Esophagus mucosa (tissue), 1 donor: ENCODE data around the gene HOXC6. TPM values are rescaled to one million over a fixed set of nuclear protein-coding genes. Genes with fewer than 3 reads are reported as not detected.
A peak's percentile ranks its signal among the peaks of the same experiment; 100 is the strongest.

Experiments used
- ATAC-seq: fragments of 200-7000 bp; cut with Tn5 transposase; one replicate; pipeline ENCODE4 v1.9.1; 2020
- total RNA-seq: library from RNA; stranded (reverse); gene quantifications from one replicate; pipeline ENCODE4 v1.2.4, GENCODE V29; 2023
- donor health status: DM: yes; HTN: yes; CAD: no.

The HOXC6 gene
- 1.6 TPM for total RNA-seq

DNA sequence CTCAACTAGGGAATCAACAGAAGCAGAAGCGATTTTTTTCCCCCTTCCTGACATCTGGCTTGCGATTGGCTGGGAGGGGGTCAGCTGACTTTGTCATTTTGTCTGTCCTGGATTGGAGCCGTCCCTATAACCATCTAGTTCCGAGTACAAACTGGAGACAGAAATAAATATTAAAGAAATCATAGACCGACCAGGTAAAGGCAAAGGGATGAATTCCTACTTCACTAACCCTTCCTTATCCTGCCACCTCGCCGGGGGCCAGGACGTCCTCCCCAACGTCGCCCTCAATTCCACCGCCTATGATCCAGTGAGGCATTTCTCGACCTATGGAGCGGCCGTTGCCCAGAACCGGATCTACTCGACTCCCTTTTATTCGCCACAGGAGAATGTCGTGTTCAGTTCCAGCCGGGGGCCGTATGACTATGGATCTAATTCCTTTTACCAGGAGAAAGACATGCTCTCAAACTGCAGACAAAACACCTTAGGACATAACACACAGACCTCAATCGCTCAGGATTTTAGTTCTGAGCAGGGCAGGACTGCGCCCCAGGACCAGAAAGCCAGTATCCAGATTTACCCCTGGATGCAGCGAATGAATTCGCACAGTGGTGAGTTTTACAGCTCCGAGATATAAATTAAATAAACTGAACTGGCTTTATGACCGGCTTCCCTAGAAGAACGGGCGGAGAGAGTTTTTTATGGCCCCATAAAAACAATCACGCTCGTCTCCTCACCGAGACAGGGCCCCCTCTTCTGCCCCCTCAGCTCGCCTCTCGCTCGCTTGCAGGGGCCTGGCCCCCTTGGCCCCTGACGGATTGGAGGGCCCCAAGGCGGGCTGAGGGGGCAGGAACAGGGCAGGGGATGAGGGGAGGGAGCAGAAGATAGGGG is at the start of gene HOXC6:
HOXC6 (plus strand) TSS at position 127 of the 888 bp plus-strand sequence; CDS start at position 209, 82 bp downstream.
- ATAC-seq = peak; percentile 37

DNA sequence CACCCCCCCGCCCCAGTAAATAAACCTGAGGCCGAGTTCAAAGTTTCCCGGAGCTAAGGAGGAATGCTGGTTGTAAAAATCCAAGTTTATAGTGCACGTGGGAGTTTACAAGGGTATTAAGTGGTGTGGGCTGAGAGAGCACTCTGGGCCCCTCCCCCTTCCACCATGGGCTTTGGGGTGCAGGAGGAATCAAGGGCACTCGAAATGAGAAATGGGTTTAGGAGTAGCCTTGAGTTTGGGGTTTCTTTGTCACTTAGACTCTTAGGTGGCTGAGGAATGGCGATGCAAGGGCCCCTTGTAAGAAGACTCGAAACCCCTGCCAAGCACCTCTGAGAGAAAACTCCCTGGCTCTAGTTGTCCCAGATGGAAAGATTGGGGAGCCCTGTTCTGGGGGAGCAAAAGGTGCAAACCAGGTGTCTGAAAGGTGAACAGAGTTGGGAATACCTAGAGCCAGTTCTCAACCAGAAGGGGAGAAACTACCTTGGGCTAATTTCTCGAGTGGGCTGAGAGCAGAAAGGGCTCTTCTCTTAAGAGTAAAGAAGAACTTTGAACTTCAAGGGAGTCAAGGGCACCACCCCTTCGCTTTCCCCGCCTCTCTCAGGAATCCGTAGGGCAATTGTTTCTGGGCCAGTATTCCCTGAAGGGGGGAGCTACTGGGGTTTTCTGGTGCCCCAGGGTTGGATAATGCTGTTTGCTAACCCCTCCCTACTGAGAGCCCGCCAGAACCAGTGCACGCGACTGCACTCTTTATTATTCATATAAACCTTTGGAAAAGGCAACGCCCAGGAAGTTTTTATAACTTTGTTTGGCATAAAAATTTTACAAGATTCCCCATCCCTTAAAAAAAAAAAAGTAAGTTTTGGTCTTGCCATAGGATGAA is 49.5 kb upstream of the HOXC6 start:
- no peak for ATAC-seq

DNA sequence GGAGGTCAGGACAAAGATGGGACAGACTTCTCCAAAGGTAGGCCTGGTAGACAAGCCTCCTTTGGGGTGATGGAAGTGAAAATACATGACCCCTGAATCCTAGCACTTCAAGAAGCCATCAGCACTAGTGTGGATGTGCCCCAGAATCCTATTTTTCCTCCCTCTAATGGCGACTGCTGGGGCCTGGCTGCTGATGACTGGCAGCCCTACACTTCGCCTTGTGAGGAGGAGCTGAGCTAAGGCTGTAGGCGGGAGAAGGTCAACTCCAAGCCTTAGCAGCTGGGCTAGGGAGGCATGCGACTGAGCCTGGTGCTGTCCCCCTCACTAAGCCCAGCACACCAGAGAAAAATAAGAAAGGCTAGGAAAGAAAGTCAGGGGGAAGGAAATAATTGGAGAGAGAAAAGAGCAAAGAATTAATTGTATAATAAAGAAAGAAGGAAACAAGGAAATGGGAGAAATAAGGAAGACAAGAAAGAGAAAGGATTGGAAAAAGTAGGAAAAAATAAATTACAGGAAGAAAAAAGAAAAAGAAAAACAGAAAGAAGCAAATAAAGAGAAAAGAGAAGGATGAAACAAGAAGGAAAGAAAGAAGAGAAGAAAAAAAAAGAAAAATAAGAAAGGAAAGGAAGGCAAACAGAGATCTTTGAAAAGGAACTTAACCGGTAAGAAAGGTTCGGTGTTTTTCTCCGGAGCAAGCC is 48.0 kb upstream of the HOXC6 start:
- no peak for ATAC-seq

DNA sequence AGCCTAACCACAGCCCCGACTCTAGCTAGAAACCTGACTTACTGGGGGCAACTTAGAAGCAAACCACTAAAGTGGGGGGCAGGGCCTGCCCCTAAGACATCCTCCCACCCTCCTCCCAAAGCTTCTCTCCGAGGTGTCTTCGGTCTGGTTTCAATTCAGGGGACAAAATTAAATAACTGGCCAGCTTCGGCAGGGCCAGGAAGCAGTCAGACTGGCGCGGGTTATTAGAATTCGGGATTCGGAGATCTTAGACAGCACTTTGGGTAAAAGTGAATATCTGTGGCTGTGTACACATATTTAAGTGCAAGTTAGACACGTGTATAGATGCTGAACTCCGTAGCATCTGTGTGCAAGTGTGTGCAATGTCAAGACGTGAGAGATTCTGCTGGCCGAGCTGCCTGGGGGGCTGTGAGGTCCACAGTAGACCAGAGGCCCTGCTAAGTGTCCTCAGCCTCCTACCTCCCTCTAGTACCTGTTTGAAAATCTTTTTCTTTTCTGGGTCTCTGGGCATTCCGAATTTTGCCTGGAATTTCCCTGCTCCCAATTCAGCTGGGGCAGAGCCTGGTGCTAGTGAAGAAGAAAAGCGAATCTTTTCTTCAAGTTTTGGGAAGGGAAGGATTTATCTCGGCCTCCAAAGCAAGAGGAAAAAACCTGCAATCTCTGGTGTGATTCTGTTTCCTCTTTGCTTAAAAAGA is 47.3 kb upstream of the HOXC6 start:
- ATAC-seq = no peak

DNA sequence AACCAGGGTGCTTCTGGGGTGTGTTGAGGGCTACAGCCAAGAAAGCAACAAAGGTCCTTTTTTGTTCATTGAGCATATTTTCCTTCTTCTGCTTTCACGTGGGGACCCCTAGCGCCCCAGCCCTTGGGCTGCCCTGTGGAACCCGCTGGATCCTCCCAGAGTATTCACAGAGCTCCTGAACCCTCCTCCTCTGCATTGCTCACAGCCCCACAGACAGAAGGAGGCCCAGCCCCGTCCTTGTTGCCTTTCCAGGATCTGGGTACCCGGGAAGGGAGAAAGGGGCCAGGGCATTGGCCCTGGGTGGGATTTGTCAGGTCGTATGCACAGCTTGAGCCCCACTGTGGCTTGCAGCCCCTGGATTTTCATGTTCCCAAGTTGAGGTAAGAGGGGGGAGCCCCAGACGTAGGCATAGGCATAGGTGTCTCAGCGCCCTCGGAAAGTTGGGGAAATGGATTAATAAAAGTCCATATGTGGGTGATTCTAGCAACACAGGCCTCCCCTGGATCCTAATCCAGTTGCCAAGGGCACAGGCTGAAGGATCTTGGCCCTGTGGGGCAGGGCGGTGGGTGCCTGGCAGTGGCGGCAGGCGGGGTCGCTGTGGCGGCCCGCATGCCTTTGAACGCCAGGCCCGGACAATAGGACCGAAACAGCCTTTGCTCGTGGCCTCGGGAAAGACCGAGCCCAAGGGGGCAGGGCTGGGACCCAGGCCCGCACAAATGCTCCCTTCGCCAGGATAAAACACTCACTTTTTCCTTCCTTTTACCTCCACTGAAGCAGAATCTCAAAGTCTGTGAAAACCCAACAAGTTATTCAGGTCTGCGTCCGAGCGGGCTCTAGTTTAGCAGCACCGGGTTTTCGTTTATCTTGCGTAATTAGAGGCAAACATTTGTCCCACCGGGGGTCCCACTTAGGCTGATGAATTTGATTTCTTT is 46.3 kb upstream of the HOXC6 start:
- ATAC-seq = no peak

DNA sequence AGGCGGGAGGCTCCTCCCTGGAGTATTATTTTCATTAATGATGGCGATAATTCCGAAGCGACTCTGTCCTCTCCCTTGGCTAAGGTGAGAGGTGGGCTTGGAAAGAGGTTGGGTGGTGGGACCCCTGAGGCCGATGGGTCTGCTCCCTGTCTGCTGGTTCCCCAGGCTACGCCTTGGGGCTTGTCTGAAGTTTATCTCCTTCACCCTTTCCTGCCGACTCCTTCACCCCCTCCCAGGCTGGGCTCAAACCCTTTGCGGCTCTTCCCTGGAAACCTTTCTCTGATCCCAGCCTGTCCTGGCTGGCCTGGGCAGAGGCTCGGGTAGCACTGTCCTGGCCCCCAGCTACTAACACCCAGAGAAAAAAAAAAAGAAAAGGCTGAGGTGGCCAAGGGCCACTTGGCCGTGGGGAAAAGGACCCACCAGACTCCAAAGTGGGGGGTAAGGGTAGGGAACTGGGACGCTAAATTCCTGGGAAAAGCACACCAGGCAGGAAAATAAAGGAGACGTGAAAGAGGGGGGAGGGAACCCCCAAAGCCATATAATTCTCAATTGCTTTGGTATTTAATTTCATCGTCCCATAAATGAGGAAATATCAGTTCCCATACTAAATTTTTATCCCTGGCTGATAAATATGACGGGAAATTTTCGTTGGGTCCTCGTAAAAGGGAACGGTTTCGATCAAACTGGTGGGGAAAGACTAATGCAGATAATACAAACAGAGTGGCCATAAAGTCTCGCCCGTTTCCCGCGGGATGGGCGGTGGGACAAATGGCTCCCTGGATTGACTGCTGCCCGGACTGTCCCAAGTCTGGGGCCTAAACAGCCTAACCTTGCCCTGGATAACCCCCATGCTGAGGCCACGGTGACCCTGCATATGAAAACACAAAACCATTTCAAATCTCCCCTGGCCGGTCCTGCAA is 45.3 kb upstream of the HOXC6 start:
- ATAC-seq = no peak

DNA sequence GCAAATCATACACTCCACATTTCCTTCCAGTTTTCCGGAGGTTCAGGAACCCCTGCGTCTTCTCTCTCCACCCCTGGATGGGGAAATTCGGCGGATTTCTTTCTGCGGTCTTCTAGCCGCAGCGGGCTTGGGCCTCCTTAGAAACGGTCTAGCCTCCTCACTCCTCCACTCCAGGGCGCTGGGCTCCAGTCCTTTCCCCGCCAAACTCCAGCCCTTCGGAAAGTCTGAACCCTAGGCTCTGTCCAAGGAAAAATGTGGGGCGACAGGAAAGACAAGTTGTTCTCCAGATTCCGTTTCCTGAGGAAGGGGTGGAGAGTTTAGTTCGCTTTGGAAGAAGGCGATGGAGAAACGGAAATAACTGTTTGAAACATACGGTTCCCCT is 44.7 kb upstream of the HOXC6 start:
- no peak for ATAC-seq

DNA sequence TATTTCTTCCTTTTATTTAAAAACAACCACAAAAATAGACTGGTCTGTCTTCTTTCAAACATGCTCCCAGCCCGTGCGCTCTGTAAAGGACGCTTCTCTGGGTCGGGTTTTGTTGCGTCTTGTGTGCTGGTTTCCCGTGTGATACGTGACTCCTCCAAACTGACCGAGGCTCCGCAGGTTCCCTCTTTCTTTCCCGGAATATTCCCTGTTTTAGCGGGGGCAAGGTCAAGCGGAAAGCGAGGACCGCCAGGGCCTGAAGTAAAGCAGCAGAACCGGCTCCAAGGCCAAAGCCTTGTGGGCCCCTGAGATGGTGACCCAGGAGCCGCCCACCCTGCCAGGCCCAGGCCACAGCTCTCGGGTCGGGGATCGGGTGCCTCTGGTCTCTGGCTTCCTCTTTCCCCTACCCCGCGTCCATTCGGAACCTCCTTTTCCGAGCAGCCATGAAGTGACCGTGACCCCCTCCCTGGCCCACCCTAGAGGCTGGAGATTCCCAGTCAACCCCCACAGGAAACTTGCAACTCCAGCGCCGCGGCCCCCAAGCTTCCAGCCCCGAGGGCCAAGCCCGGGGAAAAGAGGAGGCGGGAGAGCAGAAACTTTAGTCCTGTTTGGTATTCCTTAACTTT is 44.2 kb upstream of the HOXC6 start:
- ATAC-seq = no peak

DNA sequence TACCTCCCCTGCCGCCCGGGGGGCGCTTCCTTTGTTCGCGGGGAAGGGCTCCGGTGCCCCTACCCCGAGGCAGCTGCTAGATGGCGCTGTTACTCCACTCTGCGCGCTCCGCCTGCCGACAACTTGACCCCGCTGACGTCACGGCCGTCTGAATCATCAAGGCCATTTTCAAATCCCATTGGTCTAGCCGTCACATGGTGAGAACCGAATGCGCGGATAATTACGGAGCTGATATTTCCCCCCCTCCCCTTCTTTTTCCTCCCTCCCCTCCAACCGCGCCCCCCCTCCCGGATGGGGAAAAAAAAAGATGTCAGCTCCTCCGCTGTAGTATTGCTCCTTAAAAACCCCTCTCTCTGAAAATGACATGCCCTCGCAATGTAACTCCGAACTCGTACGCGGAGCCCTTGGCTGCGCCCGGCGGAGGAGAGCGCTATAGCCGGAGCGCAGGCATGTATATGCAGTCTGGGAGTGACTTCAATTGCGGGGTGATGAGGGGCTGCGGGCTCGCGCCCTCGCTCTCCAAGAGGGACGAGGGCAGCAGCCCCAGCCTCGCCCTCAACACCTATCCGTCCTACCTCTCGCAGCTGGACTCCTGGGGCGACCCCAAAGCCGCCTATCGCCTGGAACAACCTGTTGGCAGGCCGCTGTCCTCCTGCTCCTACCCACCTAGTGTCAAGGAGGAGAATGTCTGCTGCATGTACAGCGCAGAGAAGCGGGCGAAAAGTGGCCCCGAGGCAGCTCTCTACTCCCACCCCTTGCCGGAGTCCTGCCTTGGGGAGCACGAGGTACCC is 43.1 kb upstream of the HOXC6 start, which contains the start of gene HOXC10:
HOXC10 (plus strand) TSS at position 246 of the 791 bp plus-strand sequence; CDS start at position 360, 114 bp downstream.
- peak; percentile 88 for ATAC-seq

DNA sequence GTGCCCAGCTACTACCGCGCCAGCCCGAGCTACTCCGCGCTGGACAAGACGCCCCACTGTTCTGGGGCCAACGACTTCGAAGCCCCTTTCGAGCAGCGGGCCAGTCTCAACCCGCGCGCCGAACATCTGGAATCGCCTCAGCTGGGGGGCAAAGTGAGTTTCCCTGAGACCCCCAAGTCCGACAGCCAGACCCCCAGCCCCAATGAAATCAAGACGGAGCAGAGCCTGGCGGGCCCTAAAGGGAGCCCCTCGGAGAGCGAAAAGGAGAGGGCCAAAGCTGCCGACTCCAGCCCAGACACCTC is 42.6 kb upstream of the HOXC6 start:
- no peak for ATAC-seq

DNA sequence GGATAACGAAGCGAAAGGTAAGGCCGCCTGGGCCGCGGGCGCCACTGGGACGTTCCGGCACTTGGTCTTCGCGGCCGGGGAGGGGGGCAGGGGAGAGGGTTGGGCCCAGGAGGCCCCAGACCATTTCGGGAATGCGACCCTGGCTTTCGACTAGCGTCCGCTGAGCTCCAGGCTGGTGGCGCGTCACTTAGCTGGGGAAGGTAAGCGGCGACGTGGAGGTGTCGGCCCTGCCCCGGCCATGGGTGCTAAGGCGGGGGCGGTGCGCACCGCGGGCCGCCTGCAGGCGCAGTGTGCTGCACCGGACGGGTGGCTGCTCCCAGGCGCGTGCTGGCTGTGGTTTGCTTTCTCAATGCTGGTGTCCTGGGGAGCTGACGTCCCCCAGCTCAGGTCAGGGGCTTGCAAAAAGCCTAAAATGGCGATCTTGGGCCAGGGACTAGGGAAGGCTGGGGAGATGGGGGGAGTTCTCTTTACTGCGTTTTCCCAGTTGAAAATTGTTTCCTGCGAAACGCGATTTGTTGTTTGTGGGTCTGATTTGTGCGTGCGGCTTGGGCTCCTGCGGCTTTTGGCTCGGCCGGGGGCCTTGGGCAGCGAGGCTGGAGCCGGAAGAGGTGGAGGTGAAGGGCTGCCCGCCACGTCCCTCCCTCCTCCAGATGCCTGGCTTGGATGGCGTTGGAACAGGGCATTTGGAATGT is 42.1 kb upstream of the HOXC6 start:
- ATAC-seq = peak; percentile 60

DNA sequence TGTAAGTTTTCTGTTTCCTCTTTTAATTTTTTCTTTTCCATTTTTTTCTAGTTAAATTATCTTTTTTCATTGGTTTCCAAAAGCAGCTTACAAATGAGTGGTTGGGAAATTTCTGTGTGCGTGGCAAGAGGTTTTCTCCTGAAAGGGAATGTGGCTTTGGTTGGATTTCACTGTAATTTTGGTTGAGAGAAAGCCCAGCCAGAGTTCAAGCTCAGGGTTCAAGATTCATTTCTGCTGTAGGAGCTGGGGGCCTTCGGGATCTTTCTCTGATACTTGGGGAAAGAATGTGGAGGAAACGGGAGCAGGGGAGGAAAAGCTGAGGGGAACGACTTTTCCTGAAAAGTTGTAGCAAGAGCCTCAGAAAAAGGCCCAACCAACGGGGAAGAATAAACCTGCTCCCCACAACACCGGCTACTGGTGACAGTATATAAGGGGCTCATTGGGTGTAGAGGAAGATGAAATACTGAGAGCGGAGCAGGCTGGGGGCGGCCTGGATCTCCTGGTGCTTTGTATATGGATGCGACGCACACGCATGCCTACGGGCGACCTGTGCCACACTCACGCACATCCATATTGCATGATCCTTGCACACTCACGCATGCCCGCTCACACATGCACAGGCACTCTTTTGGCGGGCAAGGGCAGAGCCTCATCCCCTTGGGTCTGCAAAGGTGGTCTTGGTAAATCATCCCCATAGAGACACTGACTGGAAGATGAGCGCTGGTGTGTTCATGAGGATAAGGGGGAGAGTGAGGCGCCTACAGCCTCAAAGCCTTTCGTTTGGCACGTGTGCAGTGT is 41.4 kb upstream of the HOXC6 start:
- ATAC-seq = no peak

DNA sequence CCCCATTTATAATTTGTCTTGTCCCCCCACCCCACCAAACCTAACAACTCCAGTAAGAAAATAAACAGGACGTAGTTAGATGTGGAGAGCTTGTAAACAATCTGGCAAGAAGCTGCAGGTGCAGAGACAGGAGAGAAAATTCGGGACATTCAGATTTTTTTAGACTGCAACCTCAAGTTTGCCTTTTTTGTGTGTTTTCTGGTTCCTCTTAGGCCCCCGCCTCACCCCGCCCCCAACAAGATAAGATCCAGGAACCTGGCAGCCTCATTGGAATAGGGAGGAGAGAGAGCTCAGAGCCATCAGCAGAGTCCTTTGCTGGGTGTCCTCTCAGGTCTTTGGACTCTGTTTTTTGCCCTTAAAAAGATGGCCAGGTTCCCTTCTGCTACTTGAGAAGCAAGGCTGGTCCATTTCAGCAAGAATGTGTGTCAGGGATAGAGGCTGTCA is 40.4 kb upstream of the HOXC6 start:
- ATAC-seq = no peak

DNA sequence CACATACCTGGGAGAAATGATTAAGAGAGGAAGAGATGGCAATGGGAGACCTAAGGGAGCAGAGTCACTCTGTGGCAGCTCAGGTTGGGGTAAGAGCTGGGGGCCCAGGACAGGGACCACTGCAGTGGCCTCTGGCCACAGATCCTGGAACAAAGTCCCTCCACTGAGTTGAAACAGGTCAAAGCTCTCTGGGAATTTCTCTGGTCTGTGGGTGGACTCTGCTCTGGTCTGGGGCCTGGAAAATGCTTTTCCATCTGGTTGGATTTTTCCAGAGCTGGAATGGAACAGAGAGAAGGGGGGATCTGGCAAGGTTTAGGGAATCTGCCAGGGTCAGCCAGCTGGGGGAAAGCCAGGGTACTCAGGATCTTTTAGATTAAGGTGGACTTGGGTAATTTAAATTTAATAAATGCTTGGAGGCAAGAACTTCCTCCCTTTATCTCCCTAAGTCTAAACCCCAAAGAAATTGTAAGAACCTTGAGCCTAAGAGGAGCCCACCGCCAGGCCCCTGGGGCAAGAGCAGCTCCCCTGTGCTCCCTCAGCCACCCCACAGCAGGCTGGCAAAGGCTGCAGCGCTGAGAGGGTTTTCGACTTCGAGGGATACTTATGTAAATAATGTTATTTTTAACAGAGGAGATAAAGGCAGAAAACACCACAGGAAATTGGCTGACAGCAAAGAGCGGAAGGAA is 39.6 kb upstream of the HOXC6 start:
- ATAC-seq = no peak

DNA sequence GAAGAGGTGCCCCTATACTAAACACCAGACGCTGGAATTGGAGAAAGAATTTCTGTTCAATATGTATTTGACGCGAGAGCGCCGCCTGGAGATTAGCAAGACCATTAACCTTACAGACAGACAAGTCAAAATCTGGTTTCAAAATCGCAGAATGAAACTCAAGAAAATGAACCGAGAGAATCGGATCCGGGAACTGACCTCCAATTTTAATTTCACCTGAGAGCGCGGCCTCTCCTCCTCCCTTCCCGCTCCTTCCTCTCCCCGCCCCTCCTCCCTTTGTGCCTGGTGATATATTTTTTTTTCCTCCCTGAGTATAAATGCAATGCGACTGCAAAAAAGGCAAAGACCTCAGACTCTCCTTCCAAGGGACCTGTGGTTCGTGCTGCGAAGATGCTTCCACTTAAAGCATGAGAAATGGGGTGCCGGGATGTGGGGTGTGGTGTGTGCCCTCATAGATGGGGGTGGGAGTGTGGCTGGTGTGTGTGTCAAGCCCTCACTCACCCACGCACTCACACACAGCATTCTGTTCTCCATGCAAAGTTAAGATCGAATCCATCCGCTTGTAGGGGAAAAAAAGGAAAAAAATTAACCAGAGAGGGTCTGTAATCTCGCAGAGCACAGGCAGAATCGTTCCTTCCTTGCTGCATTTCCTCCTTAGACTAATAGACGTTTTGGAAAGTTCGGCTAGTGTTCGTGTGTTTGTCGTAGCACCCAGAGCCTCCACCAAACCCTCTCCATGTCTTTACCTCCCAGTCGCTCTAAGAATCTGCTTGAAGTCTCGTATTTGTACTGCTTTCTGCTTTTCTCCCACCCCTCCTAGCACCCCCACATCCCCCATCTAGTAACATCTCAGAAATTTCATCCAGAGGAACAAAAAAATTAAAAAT is 38.8 kb upstream of the HOXC6 start:
- no peak for ATAC-seq
